PFSK-1 (cell line): ENCODE results near the gene MEGF11.

Source experiments
- POLR2AphosphoS5 ChIP-seq: IDR thresholded peaks from 2 replicates; pipeline ENCODE4 v1.6.1; 2012; ENCODE audit warnings: low read depth, mild to moderate bottlenecking, control low read depth, low read length, moderate library complexity
- SIN3A ChIP-seq: IDR thresholded peaks from 2 replicates; pipeline ENCODE4 v1.6.1; 2012; ENCODE audit warnings: mild to moderate bottlenecking, low read length, moderate library complexity, borderline replicate concordance; ENCODE audit not compliant: insufficient read depth

DNA sequence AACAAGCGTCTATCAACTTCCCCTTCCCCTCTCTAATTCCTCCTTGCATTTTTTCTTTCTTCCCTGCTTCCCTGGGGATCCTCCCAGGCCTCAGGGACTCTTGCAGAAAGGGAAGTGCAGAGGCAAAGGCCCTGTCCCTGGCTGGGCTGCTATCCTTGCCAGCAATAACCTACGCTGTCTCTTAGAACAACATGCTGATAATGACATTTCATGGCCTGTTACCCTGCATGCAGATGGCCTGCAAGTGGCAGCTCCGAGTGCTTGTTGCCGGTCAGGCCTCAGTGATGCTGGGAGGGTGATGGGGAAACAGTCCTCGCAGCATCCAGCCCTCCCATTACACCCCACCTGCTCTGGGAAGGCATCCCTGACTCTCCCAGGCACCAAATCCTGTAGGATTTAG lies 216.7 kb downstream of the MEGF11 start:
- TF ChIP-seq SIN3A, result no peak
- no peak for TF ChIP-seq POLR2AphosphoS5
